Muscle layer of duodenum (tissue), 2 donors: ENCODE data around the gene DAB2IP.

ENCODE experiments used
- H3K27ac ChIP-seq: one replicate; pipeline ENCODE4 v1.7.0; 2013; ENCODE audit warnings: mild to moderate bottlenecking, low read length
- H3K27me3 ChIP-seq: one replicate; pipeline ENCODE4 v1.7.0; 2013; ENCODE audit warnings: low read depth, mild to moderate bottlenecking, control low read depth, low read length
- H3K36me3 ChIP-seq, 2 donors: one replicate each; pipeline ENCODE4 v1.7.0; 2013; ENCODE audit warnings: low read length in 2 of 2, control low read depth in 1 of 2, mild to moderate bottlenecking in 1 of 2; ENCODE audit not compliant: insufficient read depth in 2 of 2, control insufficient read depth in 1 of 2
- H3K4me1 ChIP-seq, 2 donors: one replicate each; pipeline ENCODE4 v1.7.0; 2013; ENCODE audit warnings: low read length in 2 of 2, mild to moderate bottlenecking in 2 of 2, control low read depth in 1 of 2, moderate library complexity in 1 of 2; ENCODE audit not compliant: insufficient read depth in 2 of 2, control insufficient read depth in 1 of 2
- H3K4me3 ChIP-seq, 2 donors: one replicate each; pipeline ENCODE4 v1.7.0; 2013; ENCODE audit warnings: low read length in 2 of 2, low read depth in 1 of 2, mild to moderate bottlenecking in 1 of 2
- H3K9me3 ChIP-seq, 2 donors: one replicate each; pipeline ENCODE4 v1.7.0; 2013; ENCODE audit warnings: low read length in 2 of 2, control low read depth in 1 of 2, mild to moderate bottlenecking in 1 of 2; ENCODE audit not compliant: control insufficient read depth in 1 of 2
- donor health status: healthy.

DAB2IP gene

GRCh38 chr9:121771851-121772599, 120.6 kb downstream of the DAB2IP start:
- Histone ChIP-seq H3K4me1 (peaks cover 0 to 11% of the 10 kb centered on the region in 2 donors), H3K27ac (no peak overlapping the region), H3K4me3 (no peak overlapping the region), H3K9me3 (no peaks in the 10 kb centered on the region), H3K36me3 (peaks cover 55 to 84% of the 10 kb centered on the region in 2 donors), H3K27me3 (no peaks in the 10 kb centered on the region)

- Histone ChIP-seq H3K4me1 (peaks cover 0 to 11% of the 10 kb centered on the region in 2 donors), H3K27ac (no peak overlapping the region), H3K9me3 (no peaks in the 10 kb centered on the region), H3K27me3 (no peaks in the 10 kb centered on the region), H3K4me3 (no peak overlapping the region), H3K36me3 (peaks cover 61 to 84% of the 10 kb centered on the region in 2 donors)
Observed at GRCh38 chr9:121772600-121773285, 121.3 kb downstream of the DAB2IP start.

- Histone ChIP-seq H3K36me3 (peaks cover 58 to 78% of the 10 kb centered on the region in 2 donors), H3K9me3 (peaks cover 0 to 3% of the 10 kb centered on the region in 2 donors), H3K4me1 (peaks cover 0 to 12% of the 10 kb centered on the region in 2 donors), H3K4me3 (no peak overlapping the region), H3K27ac (no peak overlapping the region), H3K27me3 (no peaks in the 10 kb centered on the region)
Observed at GRCh38 chr9:121773286-121773953, 122.0 kb downstream of the DAB2IP start.

GRCh38 chr9:121773954-121774714, 122.7 kb downstream of the DAB2IP start:
- Histone ChIP-seq H3K4me1 (peaks cover 0 to 15% of the 10 kb centered on the region in 2 donors), H3K9me3 (peaks cover 0 to 3% of the 10 kb centered on the region in 2 donors), H3K27ac (no peak overlapping the region), H3K4me3 (no peak overlapping the region), H3K36me3 (peaks cover 51 to 71% of the 10 kb centered on the region in 2 donors), H3K27me3 (no peaks in the 10 kb centered on the region)

- Histone ChIP-seq H3K4me1 (peaks cover 0 to 15% of the 10 kb centered on the region in 2 donors), H3K27ac (no peak overlapping the region), H3K27me3 (no peaks in the 10 kb centered on the region), H3K4me3 (no peak overlapping the region), H3K9me3 (peaks cover 0 to 3% of the 10 kb centered on the region in 2 donors), H3K36me3 (peaks cover 43 to 62% of the 10 kb centered on the region in 2 donors)
Observed at GRCh38 chr9:121774715-121775613, 123.5 kb downstream of the DAB2IP start.

- H3K27ac ChIP-seq, result no peak overlapping the region
- no peaks in the 10 kb centered on the region for H3K27me3 ChIP-seq
- peaks cover 0 to 3% of the 10 kb centered on the region in 2 donors for H3K9me3 ChIP-seq
- peaks cover 0 to 12% of the 10 kb centered on the region in 2 donors for H3K4me1 ChIP-seq
- H3K36me3 ChIP-seq, result peaks cover 35 to 56% of the 10 kb centered on the region in 2 donors
- H3K4me3 ChIP-seq, result no peak overlapping the region
Observed at GRCh38 chr9:121776001-121776738, 124.7 kb downstream of the DAB2IP start.

GRCh38 chr9:121776739-121777637, 125.6 kb downstream of the DAB2IP start:
- Histone ChIP-seq H3K4me3 (no peak overlapping the region), H3K36me3 (peaks cover 42 to 63% of the 10 kb centered on the region in 2 donors), H3K27me3 (no peaks in the 10 kb centered on the region), H3K27ac (no peak overlapping the region), H3K9me3 (peaks cover 0 to 3% of the 10 kb centered on the region in 2 donors), H3K4me1 (peaks cover 0 to 4% of the 10 kb centered on the region in 2 donors)

GRCh38 chr9:121778252-121779225, 127.1 kb downstream of the DAB2IP start:
- Histone ChIP-seq H3K27ac (peak overlapping the region; percentile 53), H3K4me3 (no peak overlapping the region), H3K36me3 (peaks cover 50 to 65% of the 10 kb centered on the region in 2 donors), H3K9me3 (peaks cover 0 to 3% of the 10 kb centered on the region in 2 donors), H3K4me1 (peaks cover 0 to 4% of the 10 kb centered on the region in 2 donors), H3K27me3 (no peaks in the 10 kb centered on the region)
